ENCODE results near the gene TNIP2.
A peak's percentile ranks its signal among the peaks of the same experiment; 100 is the strongest.

The TNIP2 gene

GRCh38 chr4:2755821-2756690 lies at the start of gene TNIP2:
Gene TNIP2, minus strand, starts transcription at chr4:2756336. Its CDS starts 47 bp downstream, at chr4:2756289.
- POLR2A ChIA-PET = interaction anchor here (1.0 kb wide), 1 partner anchor 187 kb away, joined by 3 read pairs; no protein-coding TSS in a partner anchor
- CTCF ChIA-PET = interaction anchor here (1.1 to 2.2 kb wide), 5 partner anchors 8 to 222 kb away, joined by 3 to 7 read pairs (median 4); no protein-coding TSS in a partner anchor

GRCh38 chr4:2804973-2805501 lies 48.9 kb upstream of the TNIP2 start:
- POLR2A ChIA-PET = no interaction called here
- no peak for TF ChIP-seq CTCF (IDR thresholded peaks at IDR 0.05; ENCODE audit: insufficient read depth, low read length, missing control alignments)
- DNase-seq (ENCODE audit: low read depth, low spot score) = no peak
- H3K4me3 ChIP-seq (ENCODE audit: low read depth, low read length) = no peak overlapping the region
- CTCF ChIA-PET = no interaction called here

More at GRCh38 chr4:2755821-2756690, at the start of gene TNIP2:
- peak within 1 kb of the TSS; percentile 83 for H3K4me3 ChIP-seq (ENCODE audit: low read depth, low read length)
- no peak for DNase-seq (ENCODE audit: low read depth, low spot score)
- peak; percentile 26 for TF ChIP-seq CTCF (IDR thresholded peaks at IDR 0.05; ENCODE audit: insufficient read depth, low read length, missing control alignments)

- POLR2A ChIA-PET = no interaction called here
- CTCF ChIA-PET = interaction anchor here (0.8 kb wide), 1 partner anchor 40 kb away, joined by 4 read pairs; no protein-coding TSS in a partner anchor
- no peak for TF ChIP-seq CTCF (IDR thresholded peaks at IDR 0.05; ENCODE audit: insufficient read depth, low read length, missing control alignments)
- DNase-seq (ENCODE audit: low read depth, low spot score) = no peak
- no peak overlapping the region for H3K4me3 ChIP-seq (ENCODE audit: low read depth, low read length)
These were observed 48.4 kb upstream of the TNIP2 start for GRCh38 chr4:2804449-2804972.

- POLR2A ChIA-PET = no interaction called here
- TF ChIP-seq CTCF (IDR thresholded peaks at IDR 0.05; ENCODE audit: insufficient read depth, low read length, missing control alignments) = no peak
- CTCF ChIA-PET = interaction anchor here (0.8 kb wide), 1 partner anchor 40 kb away, joined by 4 read pairs; no protein-coding TSS in a partner anchor
- H3K4me3 ChIP-seq (ENCODE audit: low read depth, low read length) = no peak overlapping the region
- no peak for DNase-seq (ENCODE audit: low read depth, low spot score)
These were observed 47.7 kb upstream of the TNIP2 start for GRCh38 chr4:2803624-2804448.

- no peak for TF ChIP-seq CTCF (IDR thresholded peaks at IDR 0.05; ENCODE audit: insufficient read depth, low read length, missing control alignments)
- no peak for DNase-seq (ENCODE audit: low read depth, low spot score)
- CTCF ChIA-PET = no interaction called here
- H3K4me3 ChIP-seq (ENCODE audit: low read depth, low read length) = no peak overlapping the region
- POLR2A ChIA-PET = no interaction called here
These were observed 46.7 kb upstream of the TNIP2 start for GRCh38 chr4:2802618-2803531.
